ENCODE measurements around the gene ADGRF3. TPM values are rescaled to one million over a fixed set of nuclear protein-coding genes. Genes with fewer than 3 reads are reported as not detected.

Gene ADGRF3
- total RNA-seq, 1 experiment from 2014 or later, result not detected

DNA sequence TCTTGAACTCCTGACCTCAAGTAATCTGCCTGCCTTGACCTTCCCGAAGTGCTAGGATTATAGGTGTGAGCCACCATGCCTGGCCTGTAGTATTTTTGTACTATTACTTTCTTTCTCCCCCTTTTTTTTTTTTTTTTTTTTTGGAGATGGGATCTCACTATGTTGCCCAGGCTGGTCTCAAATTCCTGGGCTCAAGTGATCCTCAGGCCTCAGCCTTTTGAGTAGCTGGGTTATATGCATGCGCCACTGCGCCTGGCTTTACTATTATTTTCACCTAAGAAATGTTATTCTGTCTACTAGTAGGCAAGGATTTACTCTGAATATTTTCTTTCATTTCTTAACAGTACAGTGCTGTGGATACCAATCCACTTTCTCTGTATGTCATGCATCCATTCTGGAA, 17.4 kb upstream of the ADGRF3 start:
- intact Hi-C loops (cut with micrococcal nuclease; ENCODE audit: unreplicated experiment) (no loop called here), in situ Hi-C loops (cut with HindIII; ENCODE audit: low pct_unique_long_range_greater_than_20kb, low sequenced_read_pairs) (no loop called here)
- H3K27me3 ChIP-seq (ENCODE audit: control insufficient read depth, insufficient read depth, low read length), result no peaks in the 10 kb centered on the region
- POLR2A ChIA-PET, result interaction anchor here (0.5 kb wide), 1 partner anchor 371 kb away, joined by 3 read pairs; no protein-coding TSS in a partner anchor
- TF ChIP-seq SIN3A (IDR thresholded peaks at IDR 0.05; ENCODE audit: borderline replicate concordance, insufficient read depth, low read depth, low read length), result no peak
- TF ChIP-seq, protein P1, sequence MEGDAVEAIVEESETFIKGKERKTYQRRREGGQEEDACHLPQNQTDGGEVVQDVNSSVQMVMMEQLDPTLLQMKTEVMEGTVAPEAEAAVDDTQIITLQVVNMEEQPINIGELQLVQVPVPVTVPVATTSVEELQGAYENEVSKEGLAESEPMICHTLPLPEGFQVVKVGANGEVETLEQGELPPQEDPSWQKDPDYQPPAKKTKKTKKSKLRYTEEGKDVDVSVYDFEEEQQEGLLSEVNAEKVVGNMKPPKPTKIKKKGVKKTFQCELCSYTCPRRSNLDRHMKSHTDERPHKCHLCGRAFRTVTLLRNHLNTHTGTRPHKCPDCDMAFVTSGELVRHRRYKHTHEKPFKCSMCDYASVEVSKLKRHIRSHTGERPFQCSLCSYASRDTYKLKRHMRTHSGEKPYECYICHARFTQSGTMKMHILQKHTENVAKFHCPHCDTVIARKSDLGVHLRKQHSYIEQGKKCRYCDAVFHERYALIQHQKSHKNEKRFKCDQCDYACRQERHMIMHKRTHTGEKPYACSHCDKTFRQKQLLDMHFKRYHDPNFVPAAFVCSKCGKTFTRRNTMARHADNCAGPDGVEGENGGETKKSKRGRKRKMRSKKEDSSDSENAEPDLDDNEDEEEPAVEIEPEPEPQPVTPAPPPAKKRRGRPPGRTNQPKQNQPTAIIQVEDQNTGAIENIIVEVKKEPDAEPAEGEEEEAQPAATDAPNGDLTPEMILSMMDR (IDR thresholded peaks at IDR 0.05), result no peak
- no peak for TF ChIP-seq POLR2AphosphoS5 (IDR thresholded peaks at IDR 0.05; ENCODE audit: low read depth, low read length)
- no peak for TF ChIP-seq TCF7L2 (IDR thresholded peaks at IDR 0.05; ENCODE audit: low read depth, low read length)
- no peak for TF ChIP-seq REST (IDR thresholded peaks at IDR 0.05; ENCODE audit: insufficient read depth in 1 of 2, low read depth in 2 of 2, low read length in 1 of 2)
- H3K27ac ChIP-seq (ENCODE audit: low read length), result no peak overlapping the region
- CTCF ChIA-PET, result interaction anchor here (0.6 kb wide), 1 partner anchor 161 kb away, joined by 3 read pairs; no protein-coding TSS in a partner anchor
- no peak overlapping the region for H3K4me3 ChIP-seq (ENCODE audit: low read depth in 2 of 2, low read length in 2 of 2)
- ATAC-seq (no peak), DNase-seq (ENCODE audit: low read depth, low spot score) (no peak)
- peaks cover 3% of the 10 kb centered on the region; the same call in 1 of the 2 replicates for H3K36me3 ChIP-seq (ENCODE audit: control insufficient read depth, insufficient read depth, low read length)
- no peaks in the 10 kb centered on the region for H3K4me1 ChIP-seq (ENCODE audit: control insufficient read depth, insufficient read depth, low read length)
- BruUV-seq (replicated peaks), result no TSS peak
- H3K9me3 ChIP-seq (ENCODE audit: control insufficient read depth, insufficient read depth, low read depth, low read length), result no peaks in the 10 kb centered on the region

GRCh38 chr2:26363323-26363722, 16.7 kb upstream of the ADGRF3 start:
- TF ChIP-seq TCF7L2 (IDR thresholded peaks at IDR 0.05; ENCODE audit: low read depth, low read length) (no peak), POLR2AphosphoS5 (IDR thresholded peaks at IDR 0.05; ENCODE audit: low read depth, low read length) (no peak), REST (IDR thresholded peaks at IDR 0.05; ENCODE audit: insufficient read depth in 1 of 2, low read depth in 2 of 2, low read length in 1 of 2) (no peak), SIN3A (IDR thresholded peaks at IDR 0.05; ENCODE audit: borderline replicate concordance, insufficient read depth, low read depth, low read length) (no peak)
- TF ChIP-seq, protein P1 (IDR thresholded peaks at IDR 0.05), result no peak
- Histone ChIP-seq H3K27me3 (ENCODE audit: control insufficient read depth, insufficient read depth, low read length) (no peaks in the 10 kb centered on the region), H3K4me3 (ENCODE audit: low read depth in 2 of 2, low read length in 2 of 2) (no peak overlapping the region), H3K4me1 (ENCODE audit: control insufficient read depth, insufficient read depth, low read length) (no peaks in the 10 kb centered on the region), H3K27ac (ENCODE audit: low read length) (no peak overlapping the region), H3K36me3 (ENCODE audit: control insufficient read depth, insufficient read depth, low read length) (peaks cover 3% of the 10 kb centered on the region; the same call in 1 of the 2 replicates), H3K9me3 (ENCODE audit: control insufficient read depth, insufficient read depth, low read depth, low read length) (no peaks in the 10 kb centered on the region)
- ATAC-seq, result no peak
- CTCF ChIA-PET, result no interaction called here
- DNase-seq (ENCODE audit: low read depth, low spot score), result no peak
- POLR2A ChIA-PET, result interaction anchor here (0.5 kb wide), 1 partner anchor 371 kb away, joined by 3 read pairs; no protein-coding TSS in a partner anchor
- in situ Hi-C loops (cut with HindIII; ENCODE audit: low pct_unique_long_range_greater_than_20kb, low sequenced_read_pairs), result no loop called here
- intact Hi-C loops (cut with micrococcal nuclease; ENCODE audit: unreplicated experiment), result no loop called here
- no TSS peak for BruUV-seq (replicated peaks)
